Mammary epithelial cell (primary cell): ENCODE measurements around the gene RBM28.

ENCODE experiments used
- EZH2 ChIP-seq: IDR thresholded peaks from 2 replicates; pipeline ENCODE4 v1.6.1; 2012; ENCODE audit warnings: low read length, inconsistent platforms, borderline replicate concordance
- TF ChIP-seq, protein P1 (sequence below), 2 donors: IDR thresholded peaks in 1 of 2; conservative IDR thresholded peaks in 1 of 2; 2 replicates each; pipeline ENCODE4 v1.5.1; 2011 to 2012; ENCODE audit warnings: inconsistent platforms in 2 of 2, low read length in 2 of 2, mild to moderate bottlenecking in 2 of 2, control low read depth in 1 of 2, low read depth in 1 of 2; ENCODE audit not compliant: insufficient read depth in 1 of 2; ENCODE audit errors: extremely low read depth in 1 of 2

GRCh38 chr7:128380483-128381106 is 36.9 kb upstream of the RBM28 start:
- TF ChIP-seq, protein P1, sequence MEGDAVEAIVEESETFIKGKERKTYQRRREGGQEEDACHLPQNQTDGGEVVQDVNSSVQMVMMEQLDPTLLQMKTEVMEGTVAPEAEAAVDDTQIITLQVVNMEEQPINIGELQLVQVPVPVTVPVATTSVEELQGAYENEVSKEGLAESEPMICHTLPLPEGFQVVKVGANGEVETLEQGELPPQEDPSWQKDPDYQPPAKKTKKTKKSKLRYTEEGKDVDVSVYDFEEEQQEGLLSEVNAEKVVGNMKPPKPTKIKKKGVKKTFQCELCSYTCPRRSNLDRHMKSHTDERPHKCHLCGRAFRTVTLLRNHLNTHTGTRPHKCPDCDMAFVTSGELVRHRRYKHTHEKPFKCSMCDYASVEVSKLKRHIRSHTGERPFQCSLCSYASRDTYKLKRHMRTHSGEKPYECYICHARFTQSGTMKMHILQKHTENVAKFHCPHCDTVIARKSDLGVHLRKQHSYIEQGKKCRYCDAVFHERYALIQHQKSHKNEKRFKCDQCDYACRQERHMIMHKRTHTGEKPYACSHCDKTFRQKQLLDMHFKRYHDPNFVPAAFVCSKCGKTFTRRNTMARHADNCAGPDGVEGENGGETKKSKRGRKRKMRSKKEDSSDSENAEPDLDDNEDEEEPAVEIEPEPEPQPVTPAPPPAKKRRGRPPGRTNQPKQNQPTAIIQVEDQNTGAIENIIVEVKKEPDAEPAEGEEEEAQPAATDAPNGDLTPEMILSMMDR (conservative IDR thresholded peaks at IDR 0.05 in 1 of 2, IDR thresholded peaks at IDR 0.05 in 1 of 2; ENCODE audit: extremely low read depth in 1 of 2, insufficient read depth in 1 of 2, low read depth in 1 of 2, low read length in 2 of 2): no peak
- TF ChIP-seq EZH2: no peak
